Measurements from ENCODE around the gene MMADHC. TPM values are rescaled to one million over a fixed set of nuclear protein-coding genes. Genes with fewer than 3 reads are reported as not detected.

The MMADHC gene
- total and polyA plus RNA-seq, 2 of the 4 experiments (the other 2 are of a cell fraction) = 62.6 to 112 TPM

DNA sequence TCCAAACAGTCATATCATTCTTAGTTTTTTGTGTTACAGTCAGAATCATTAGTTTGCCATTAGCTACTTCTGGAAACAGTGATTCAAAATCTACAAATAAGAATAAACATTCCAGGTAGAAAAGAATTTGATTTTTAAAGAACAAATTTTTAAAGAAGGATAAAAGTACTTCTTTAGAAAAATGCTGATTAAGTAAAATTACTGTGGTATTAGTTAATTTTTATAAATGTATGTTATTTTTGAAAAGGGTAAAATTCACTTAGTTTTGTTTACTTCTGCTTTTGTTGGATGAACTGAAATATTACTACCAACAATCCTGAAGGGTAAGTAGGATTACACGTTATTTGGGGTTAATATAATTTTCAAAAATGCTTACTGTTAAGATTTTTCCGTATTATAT, 11.8 kb downstream of the MMADHC start:
- no peak overlapping the region for H2BK15ac ChIP-seq (ENCODE audit: low read depth, low read length)
- H2AK5ac ChIP-seq (ENCODE audit: low read depth, low read length) = no peak overlapping the region
- H4K20me1 ChIP-seq (ENCODE audit: insufficient read depth, low read length) = peaks cover 10% of the 10 kb centered on the region; the same call in 1 of the 2 replicates
- no peak overlapping the region for H2BK20ac ChIP-seq (ENCODE audit: low read depth, low read length)
- H3K36me3 ChIP-seq (ENCODE audit: control insufficient read depth, insufficient read depth, low read length) = peaks cover 50% of the 10 kb centered on the region
- H2BK120ac ChIP-seq (ENCODE audit: low read depth, low read length) = no peak overlapping the region
- no peaks in the 10 kb centered on the region for H3K9me3 ChIP-seq (ENCODE audit: control insufficient read depth, insufficient read depth, low read length)
- no peak overlapping the region for H3K14ac ChIP-seq (replicated peaks; ENCODE audit: low read depth, low read length)
- ChIA-PET CTCF (no interaction called here), POLR2A (ENCODE audit: unreplicated experiment) (no interaction called here)
- H3K18ac ChIP-seq (ENCODE audit: low read depth, low read length) = no peak overlapping the region
- no peak overlapping the region for H2AK9ac ChIP-seq (replicated peaks; ENCODE audit: low read depth, low read length, poor library complexity)
- H2BK5ac ChIP-seq (ENCODE audit: low read depth, low read length, poor library complexity, severe bottlenecking) = no peak overlapping the region
- H3K4me1 ChIP-seq (ENCODE audit: control insufficient read depth, insufficient read depth, low read length) = peaks cover 6% of the 10 kb centered on the region
- H3K27ac ChIP-seq (ENCODE audit: insufficient read depth, low read length) = no peak overlapping the region
- BruUV-seq (replicated peaks) = no TSS peak
- no peak overlapping the region for H2AFZ ChIP-seq (replicated peaks; ENCODE audit: low read length, poor library complexity)
- TF ChIP-seq MAFK (IDR thresholded peaks at IDR 0.05; ENCODE audit: low read depth, low read length) (peak; percentile 90), RAD21 (IDR thresholded peaks at IDR 0.05; ENCODE audit: low read length) (no peak)
- TF ChIP-seq, protein P1, sequence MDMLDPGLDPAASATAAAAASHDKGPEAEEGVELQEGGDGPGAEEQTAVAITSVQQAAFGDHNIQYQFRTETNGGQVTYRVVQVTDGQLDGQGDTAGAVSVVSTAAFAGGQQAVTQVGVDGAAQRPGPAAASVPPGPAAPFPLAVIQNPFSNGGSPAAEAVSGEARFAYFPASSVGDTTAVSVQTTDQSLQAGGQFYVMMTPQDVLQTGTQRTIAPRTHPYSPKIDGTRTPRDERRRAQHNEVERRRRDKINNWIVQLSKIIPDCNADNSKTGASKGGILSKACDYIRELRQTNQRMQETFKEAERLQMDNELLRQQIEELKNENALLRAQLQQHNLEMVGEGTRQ (IDR thresholded peaks at IDR 0.05; ENCODE audit: low read depth, low read length) = no peak
- no peak overlapping the region for H4K5ac ChIP-seq (ENCODE audit: low read depth, low read length)
- intact Hi-C loops (cut with micrococcal nuclease) = no loop called here
- H3K56ac ChIP-seq (ENCODE audit: extremely low read depth, insufficient read depth, low read length) = no peak overlapping the region
- DNase-seq (no peak), ATAC-seq (ENCODE audit: low read depth) (no peak)
- no peak overlapping the region for H3K4ac ChIP-seq (ENCODE audit: low read depth, low read length)
- no CpG with 5 or more reads among the region's 2 CpGs for WGBS, 2 experiments (ENCODE audit: extremely low coverage in 2 of 2, insufficient read length in 1 of 2)
- no peak overlapping the region for H3K9ac ChIP-seq (ENCODE audit: low read depth, low read length)
- in situ Hi-C loops (cut with MboI; ENCODE audit: low sequenced_read_pairs) = loop anchor here (25.0 kb wide), 3 partner anchors 1337 to 1862 kb away; no protein-coding TSS in a partner anchor
- H4K8ac ChIP-seq (ENCODE audit: low read depth in 2 of 2, low read length in 2 of 2) = no peak overlapping the region
- H3K4me3 ChIP-seq (ENCODE audit: insufficient read depth, low read depth, low read length) = no peak overlapping the region
- H3K9me1 ChIP-seq (ENCODE audit: insufficient read depth, low read length) = no peaks in the 10 kb centered on the region
- dilution Hi-C loops (cut with HindIII; ENCODE audit: low sequenced_read_pairs, unreplicated experiment) = no loop called here
- H3K4me2 ChIP-seq (ENCODE audit: low read depth, low read length) = no peak overlapping the region
- H3K23ac ChIP-seq (ENCODE audit: low read depth, low read length) = no peak overlapping the region
- H3K27me3 ChIP-seq (ENCODE audit: control insufficient read depth, insufficient read depth, low read length) = no peaks in the 10 kb centered on the region
- H4K91ac ChIP-seq (ENCODE audit: insufficient read depth, low read depth, low read length) = no peak overlapping the region
- peaks cover 33 to 35% of the 10 kb centered on the region in 2 experiments for H3K79me1 ChIP-seq (ENCODE audit: low read depth in 1 of 2, low read length in 2 of 2)
